Ovary (tissue), 9 donors: Measurements from ENCODE around the gene ORC4. TPM values are rescaled to one million over a fixed set of nuclear protein-coding genes. Genes with fewer than 3 reads are reported as not detected.
A peak's percentile ranks its signal among the peaks of the same experiment; 100 is the strongest.

Experiments used
- DNase-seq, 5 donors: peaks; one replicate each; pipeline ENCODE4 v3.0.0-alpha.2; 2019 to 2020
- H3K27ac ChIP-seq, 2 donors: fragments of 200-600 bp; one replicate each; pipeline versions ENCODE4 v1.5.1 to v1.8.0; 2019 to 2022
- H3K27me3 ChIP-seq: fragments of 200-600 bp; one replicate; pipeline ENCODE4 v1.8.0; 2022
- H3K36me3 ChIP-seq: fragments of 200-600 bp; sonication (generic); one replicate; pipeline ENCODE4 v1.5.1; 2019
- H3K4me1 ChIP-seq: one replicate; pipeline ENCODE4 v1.8.1; 2013; ENCODE audit warnings: mild to moderate bottlenecking, moderate library complexity; ENCODE audit not compliant: insufficient read depth
- H3K4me3 ChIP-seq: fragments of 200-600 bp; sonication (generic); one replicate; pipeline ENCODE4 v1.5.1; 2017
- H3K9me3 ChIP-seq, 2 donors: fragments of 200-600 bp in 1 of 2; sonication (generic) in 1 of 2; one replicate each; pipeline versions ENCODE4 v1.5.1 to v1.8.1; 2013 to 2019; ENCODE audit warnings: mild to moderate bottlenecking in 1 of 2, moderate library complexity in 1 of 2
- CTCF ChIP-seq, 3 donors: fragments of 450-650 bp in 2 of 3; fragments of 200-600 bp in 1 of 3; IDR thresholded peaks; one replicate each; pipeline versions ENCODE4 v1.5.1 to v1.8.0; 2016 to 2022; ENCODE audit warnings: antibody characterized with exemption in 3 of 3, mild to moderate bottlenecking in 1 of 3
- EP300 ChIP-seq: sonication (generic); formaldehyde crosslinking; IDR thresholded peaks from one replicate; pipeline ENCODE4 v1.6.1; 2017; ENCODE audit warnings: antibody characterized with exemption
- POLR2A ChIP-seq: fragments of 450-650 bp; IDR thresholded peaks from one replicate; pipeline ENCODE4 v1.6.1; 2017; ENCODE audit warnings: antibody characterized with exemption, mild to moderate bottlenecking, moderate library complexity
- WGBS, 3 donors: extraction: QIAGEN DNeasy Blood & Tissue Kit in 1 of 3; methylation state at CpG; one replicate each; pipeline versions ENCODE4 v1.1.5 to v1.1.7; 2013 to 2017; 5-methylcytosine and 5-hydroxymethylcytosine counted together
- intact Hi-C, 4 donors: fragments of 100-400 bp; cut with DNase I; formaldehyde crosslinking; loops; one replicate each; pipeline versions ENCODE4 v1.11.0 to v1.15.1; 2022 to 2023
- polyA plus RNA-seq, 2 donors: library from polyadenylated mRNA; stranded (reverse); fragments of 200-250 nt in 1 of 2; fragments of 350-450 nt in 1 of 2; fragmentation: Illumina TruSeq in 1 of 2; extraction: RNeasy Lipid Tissue Mini Kit (QIAGEN cat#74804) in 1 of 2; gene quantifications; one replicate each; pipeline ENCODE4 v1.2.3, GENCODE V29; 2013 to 2014
- total RNA-seq, 7 donors: library from RNA; depleted of rRNA in 2 of 7; stranded (reverse); fragments of >200 nt in 2 of 7; fragmentation: NEBNext Ultra II Directional in 3 of 7; extraction: Animal tissue kit (Norgen Biotek cat#: 25700) in 3 of 7; gene quantifications; one replicate each; pipeline versions ENCODE4 v1.1.0 to v1.2.4, GENCODE V29; 2016 to 2023
- donor health status: DM: no; HTN: no; CAD: no; lungs with moderate emphysema.
- donor health status: DM: no; HTN: no; CAD: no.
- donor health status: Bipolar disorder and iron deficiency.
- donor health status: DM: yes; HTN: yes; CAD: no.
- donor health status: DM: no; HTN: no; CAD: no.
- donor health status: DM: yes; HTN: yes; CAD: no.

The ORC4 gene
- total and polyA plus RNA-seq, 9 donors, result 14.9 to 78.0 (median 49.0) TPM

- no peaks in the 10 kb centered on the region for H3K36me3 ChIP-seq
- no peak for DNase-seq
- no peaks in the 10 kb centered on the region for H3K9me3 ChIP-seq
- H3K4me3 ChIP-seq, result no peak overlapping the region
- intact Hi-C loops, result no loop called here
- WGBS, 3 donors, result 95 to 96% (median 95%) methylated on average over 2 of the region's 2 CpGs
- no peak overlapping the region for H3K27ac ChIP-seq
- TF ChIP-seq CTCF (IDR thresholded peaks at IDR 0.05) (no peak), EP300 (no peak), POLR2A (no peak)
- no peaks in the 10 kb centered on the region for H3K4me1 ChIP-seq
- H3K27me3 ChIP-seq, result no peaks in the 10 kb centered on the region
Observed at GRCh38 chr2:147968571-147968970, 52.0 kb downstream of the ORC4 start.

- TF ChIP-seq CTCF (IDR thresholded peaks at IDR 0.05), result no peak
- no peak for TF ChIP-seq POLR2A
- no peak for TF ChIP-seq EP300
- intact Hi-C loops, result no loop called here
Observed at GRCh38 chr2:147952118-147952517, 68.4 kb downstream of the ORC4 start.

GRCh38 chr2:147945660-147946059 lies 74.9 kb downstream of the ORC4 start:
- 15 to 53% (median 29%) methylated on average over 1 of the region's 1 CpG for WGBS, 3 donors
- H3K4me1 ChIP-seq, result no peaks in the 10 kb centered on the region
- DNase-seq, result no peak
- H3K9me3 ChIP-seq, result no peaks in the 10 kb centered on the region
- intact Hi-C loops, result no loop called here
- TF ChIP-seq EP300 (no peak), POLR2A (no peak), CTCF (IDR thresholded peaks at IDR 0.05) (no peak)
- H3K27me3 ChIP-seq, result no peaks in the 10 kb centered on the region
- H3K4me3 ChIP-seq, result no peak overlapping the region
- no peaks in the 10 kb centered on the region for H3K36me3 ChIP-seq
- H3K27ac ChIP-seq, result no peak overlapping the region

More at GRCh38 chr2:147952118-147952517, 68.4 kb downstream of the ORC4 start:
- H3K9me3 ChIP-seq, result no peaks in the 10 kb centered on the region
- no peak overlapping the region for H3K27ac ChIP-seq
- no peak for DNase-seq
- H3K36me3 ChIP-seq, result no peaks in the 10 kb centered on the region
- no peaks in the 10 kb centered on the region for H3K27me3 ChIP-seq
- H3K4me1 ChIP-seq, result no peaks in the 10 kb centered on the region
- H3K4me3 ChIP-seq, result no peak overlapping the region

- WGBS, 3 donors, result 17 to 32% (median 21%) methylated on average over 1 of the region's 1 CpG
- intact Hi-C loops, result loop anchor here in 3 of 4 donors (5.0 kb wide), 1 partner anchor 1053 kb away; no protein-coding TSS in a partner anchor
- no peaks in the 10 kb centered on the region for H3K9me3 ChIP-seq
- no peak overlapping the region for H3K4me3 ChIP-seq
- TF ChIP-seq CTCF (IDR thresholded peaks at IDR 0.05), result no peak
- no peak for TF ChIP-seq POLR2A
- TF ChIP-seq EP300, result no peak
- peak overlapping the region in 1 of 2 donors; percentile 34 for H3K27ac ChIP-seq
- no peaks in the 10 kb centered on the region for H3K36me3 ChIP-seq
- no peak for DNase-seq
- no peaks in the 10 kb centered on the region for H3K27me3 ChIP-seq
- H3K4me1 ChIP-seq, result no peaks in the 10 kb centered on the region
Observed at GRCh38 chr2:147939313-147939712, 81.2 kb downstream of the ORC4 start.
